Measurements from ENCODE around the gene OBSL1. TPM values are rescaled to one million over a fixed set of nuclear protein-coding genes. Genes with fewer than 3 reads are reported as not detected.
A peak's percentile ranks its signal among the peaks of the same experiment; 100 is the strongest.

Gene OBSL1
- total and polyA plus RNA-seq, 7 donors: 10.3 to 134 (median 38.7) TPM

DNA sequence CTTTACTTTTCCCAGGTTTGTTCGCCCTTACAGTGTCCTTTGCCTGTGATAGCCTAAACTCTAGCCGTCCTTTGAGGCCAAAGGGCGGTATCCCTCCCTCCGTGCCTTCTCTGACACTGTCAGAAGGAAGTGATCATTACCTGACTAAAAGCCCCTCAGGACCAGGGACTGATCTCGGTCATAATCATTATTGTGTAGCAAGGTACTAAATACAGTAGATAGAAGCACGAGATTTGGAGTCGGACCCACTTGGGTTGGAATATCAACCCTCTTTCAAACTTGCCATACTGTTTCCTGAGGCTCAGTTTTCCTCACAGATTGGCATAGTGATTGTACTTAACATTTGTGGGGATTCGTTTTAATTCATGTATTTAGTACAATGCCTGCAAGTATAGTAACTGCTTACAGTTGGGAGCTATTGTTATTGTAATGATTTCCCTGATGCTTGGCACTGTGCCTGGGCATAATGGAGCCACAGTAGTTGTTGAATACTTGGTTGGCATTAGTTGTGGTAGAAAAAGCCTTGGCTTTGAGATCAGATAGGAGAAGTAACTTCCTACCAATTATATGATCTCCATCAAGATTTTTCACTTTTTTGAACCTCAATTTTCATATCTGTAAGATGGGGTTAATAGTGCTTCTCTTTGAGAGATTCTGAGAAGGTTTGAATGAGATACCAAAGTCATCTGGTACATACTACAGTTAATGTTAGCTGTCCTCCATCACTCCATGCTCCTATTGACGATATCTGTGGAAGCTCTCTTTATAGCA, 27.2 kb upstream of the OBSL1 start:
- 21 to 24% (median 23%) methylated on average over 9 of the region's 9 CpGs for WGBS, 3 donors
- ATAC-seq (no peak), DNase-seq (no peak)
- Histone ChIP-seq H3K27ac (peak overlapping the region; percentile 94), H3K27me3 (ENCODE audit: insufficient read depth in 3 of 3, low read length in 2 of 3) (no peaks in the 10 kb centered on the region), H3K9me3 (no peaks in the 10 kb centered on the region), H3K4me3 (peak overlapping the region; percentile 82), H3K4me1 (no peaks in the 10 kb centered on the region), H3K36me3 (ENCODE audit: insufficient read depth in 1 of 2, low read depth in 1 of 2) (peaks cover 0 to 23% of the 10 kb centered on the region in 2 donors)
- intact Hi-C loops (cut with DNase I): no loop called here
- TF ChIP-seq, protein P1, sequence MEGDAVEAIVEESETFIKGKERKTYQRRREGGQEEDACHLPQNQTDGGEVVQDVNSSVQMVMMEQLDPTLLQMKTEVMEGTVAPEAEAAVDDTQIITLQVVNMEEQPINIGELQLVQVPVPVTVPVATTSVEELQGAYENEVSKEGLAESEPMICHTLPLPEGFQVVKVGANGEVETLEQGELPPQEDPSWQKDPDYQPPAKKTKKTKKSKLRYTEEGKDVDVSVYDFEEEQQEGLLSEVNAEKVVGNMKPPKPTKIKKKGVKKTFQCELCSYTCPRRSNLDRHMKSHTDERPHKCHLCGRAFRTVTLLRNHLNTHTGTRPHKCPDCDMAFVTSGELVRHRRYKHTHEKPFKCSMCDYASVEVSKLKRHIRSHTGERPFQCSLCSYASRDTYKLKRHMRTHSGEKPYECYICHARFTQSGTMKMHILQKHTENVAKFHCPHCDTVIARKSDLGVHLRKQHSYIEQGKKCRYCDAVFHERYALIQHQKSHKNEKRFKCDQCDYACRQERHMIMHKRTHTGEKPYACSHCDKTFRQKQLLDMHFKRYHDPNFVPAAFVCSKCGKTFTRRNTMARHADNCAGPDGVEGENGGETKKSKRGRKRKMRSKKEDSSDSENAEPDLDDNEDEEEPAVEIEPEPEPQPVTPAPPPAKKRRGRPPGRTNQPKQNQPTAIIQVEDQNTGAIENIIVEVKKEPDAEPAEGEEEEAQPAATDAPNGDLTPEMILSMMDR (IDR thresholded peaks at IDR 0.05): no peak

DNA sequence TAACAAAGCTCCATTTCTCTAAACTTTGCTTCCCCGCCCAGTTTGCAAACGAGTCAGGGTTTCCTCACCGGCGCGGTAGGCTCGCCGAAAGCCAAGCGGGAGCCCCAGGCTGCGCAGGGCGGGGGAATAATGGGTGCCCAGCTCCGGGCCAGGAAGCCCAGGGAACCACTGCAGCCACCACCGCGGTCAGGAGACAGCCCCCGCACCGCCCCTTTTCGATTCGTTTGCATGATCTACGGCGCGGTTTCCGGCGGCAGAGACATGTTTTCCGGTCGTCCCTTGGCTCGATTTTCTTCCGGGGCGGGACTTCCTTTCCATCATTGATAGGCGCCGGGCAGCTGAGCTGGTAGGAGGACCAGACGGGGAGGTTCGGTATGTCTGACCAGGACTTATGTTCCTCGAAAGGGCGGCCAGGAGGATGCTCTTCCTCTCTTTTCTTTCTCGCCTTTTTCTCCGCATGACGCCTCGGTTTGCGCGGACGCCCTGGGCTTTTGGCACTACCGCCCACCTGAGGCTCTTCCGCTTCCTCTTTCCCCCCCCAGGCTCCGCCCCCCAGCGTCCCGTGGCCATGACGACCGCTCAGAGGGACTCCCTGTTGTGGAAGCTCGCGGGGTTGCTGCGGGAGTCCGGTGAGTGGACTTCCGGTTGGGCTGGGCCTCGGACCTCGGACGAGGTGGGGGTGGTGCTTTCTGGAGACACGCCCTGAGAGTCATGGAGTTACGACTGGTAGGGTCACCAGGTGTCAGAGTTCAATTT, 26.4 kb upstream of the OBSL1 start, which contains the start of gene STK11IP:
Gene STK11IP, plus strand, starts transcription at position 306 of the 756 bp plus-strand sequence. Its CDS starts 263 bp downstream, at position 569.
- H3K9me3 ChIP-seq: no peaks in the 10 kb centered on the region
- intact Hi-C loops (cut with DNase I): loop anchor here in 1 of 2 donors (1.0 kb wide), 1 partner anchor 45 kb away; no protein-coding TSS in a partner anchor
- no peaks in the 10 kb centered on the region for H3K4me1 ChIP-seq
- H3K27me3 ChIP-seq (ENCODE audit: insufficient read depth in 3 of 3, low read length in 2 of 3): no peaks in the 10 kb centered on the region
- ATAC-seq: peak; percentile 98 to 99 (median 98)
- peak within 1 kb of the TSS; percentile 82 for H3K4me3 ChIP-seq
- WGBS, 3 donors: 0 to 1% (median 0%) methylated on average over 57 of the region's 57 CpGs
- DNase-seq: peak; percentile 97 to 98
- TF ChIP-seq, protein P1 (IDR thresholded peaks at IDR 0.05): no peak
- H3K27ac ChIP-seq: peak within 1 kb of the TSS; percentile 94
- peaks cover 0 to 18% of the 10 kb centered on the region in 2 donors for H3K36me3 ChIP-seq (ENCODE audit: insufficient read depth in 1 of 2, low read depth in 1 of 2)

DNA sequence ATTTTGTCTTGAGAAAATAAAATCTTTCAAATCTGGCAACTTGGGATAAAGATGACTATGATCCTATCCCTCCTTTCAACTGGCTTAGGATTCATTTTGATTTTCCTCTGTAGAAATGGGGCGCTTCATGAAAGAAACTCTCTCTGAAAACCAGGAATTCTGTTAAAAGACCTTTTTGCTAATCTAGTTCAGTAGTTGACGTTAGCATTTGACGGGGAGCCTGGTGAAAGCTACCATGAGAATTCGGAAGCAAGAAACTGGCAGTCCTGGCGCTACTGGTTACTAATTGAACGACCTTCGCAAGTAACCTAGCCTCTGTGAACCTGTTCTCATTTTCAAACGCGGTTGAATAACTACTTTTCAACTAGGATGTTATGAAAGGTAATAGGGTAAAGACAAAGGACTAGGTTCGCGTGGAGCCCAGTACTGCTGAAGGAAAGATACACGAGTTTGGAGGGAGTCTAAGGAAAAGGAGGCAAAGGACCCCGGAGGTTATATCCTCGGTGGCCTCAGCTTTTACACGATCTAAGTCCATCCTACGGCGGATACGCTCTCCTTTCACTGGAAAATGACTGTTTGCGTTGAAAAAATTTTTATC, 25.7 kb upstream of the OBSL1 start:
- TF ChIP-seq, protein P1 (IDR thresholded peaks at IDR 0.05): no peak
- 6 to 8% (median 8%) methylated on average over 19 of the region's 19 CpGs for WGBS, 3 donors
- DNase-seq (no peak), ATAC-seq (peak in 2 of 4 donors; percentile 2 to 20)
- Histone ChIP-seq H3K9me3 (no peaks in the 10 kb centered on the region), H3K36me3 (ENCODE audit: insufficient read depth in 1 of 2, low read depth in 1 of 2) (peaks cover 0 to 11% of the 10 kb centered on the region in 2 donors), H3K27ac (peak overlapping the region; percentile 94), H3K27me3 (ENCODE audit: insufficient read depth in 3 of 3, low read length in 2 of 3) (no peaks in the 10 kb centered on the region), H3K4me1 (no peaks in the 10 kb centered on the region), H3K4me3 (peak overlapping the region; percentile 82)
- intact Hi-C loops (cut with DNase I): loop anchor here in 1 of 2 donors (1.0 kb wide), 1 partner anchor 45 kb away; no protein-coding TSS in a partner anchor

DNA sequence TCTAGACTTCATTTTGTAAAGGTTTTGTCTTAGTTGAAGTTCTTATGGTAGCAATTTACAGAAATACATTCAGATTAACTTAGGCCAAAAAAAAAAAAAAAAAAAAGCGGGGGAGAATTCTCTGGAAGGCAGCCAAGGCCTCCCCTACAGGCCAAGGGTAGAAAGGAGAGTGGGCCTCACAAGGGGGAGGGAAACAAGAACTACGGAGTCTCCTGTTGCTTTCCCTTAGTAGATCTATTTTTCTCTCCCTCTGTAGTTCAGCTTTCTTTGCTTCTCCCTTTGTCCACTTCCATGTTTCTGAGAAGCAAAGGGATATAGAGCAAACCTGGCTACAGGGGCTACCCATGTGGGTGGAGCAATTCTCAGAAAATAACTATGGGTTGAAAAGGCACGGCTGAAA, 23.9 kb upstream of the OBSL1 start:
- Histone ChIP-seq H3K27me3 (ENCODE audit: insufficient read depth in 3 of 3, low read length in 2 of 3) (no peaks in the 10 kb centered on the region), H3K36me3 (ENCODE audit: insufficient read depth in 1 of 2, low read depth in 1 of 2) (no peaks in the 10 kb centered on the region), H3K9me3 (no peaks in the 10 kb centered on the region), H3K4me3 (no peak overlapping the region), H3K27ac (no peak overlapping the region), H3K4me1 (no peaks in the 10 kb centered on the region)
- TF ChIP-seq, protein P1 (IDR thresholded peaks at IDR 0.05): no peak
- no peak for DNase-seq
- intact Hi-C loops (cut with DNase I): no loop called here
- no peak for ATAC-seq
- WGBS, 3 donors: 53 to 68% (median 65%) methylated on average over 3 of the region's 3 CpGs

Measured in psoas muscle (tissue), 8 donors.